H1 (cell line): Measurements from ENCODE around the gene RIPOR3. TPM values are rescaled to one million over a fixed set of nuclear protein-coding genes. Genes with fewer than 3 reads are reported as not detected.

Experiments used
- BCL11A ChIP-seq, 2 experiments: IDR thresholded peaks; one replicate each; pipeline ENCODE4 v1.6.1; 2011; ENCODE audit warnings: low read depth in 2 of 2, low read length in 2 of 2, mild to moderate bottlenecking in 2 of 2
- CTBP2 ChIP-seq: IDR thresholded peaks from 2 replicates; pipeline ENCODE4 v1.7.0; 2011; ENCODE audit warnings: borderline replicate concordance, mild to moderate bottlenecking, moderate library complexity, mixed read lengths, low read length; ENCODE audit not compliant: insufficient read depth, insufficient read length
- CTCF ChIP-seq, 3 experiments: IDR thresholded peaks; 1 replicate in 2 of 3; 2 replicates in 1 of 3; pipeline versions ENCODE4 v1.5.1 to v1.6.1; 2011; ENCODE audit warnings: low read length in 3 of 3, mild to moderate bottlenecking in 3 of 3, inconsistent platforms in 2 of 3, low read depth in 1 of 3, moderate library complexity in 1 of 3; ENCODE audit not compliant: insufficient read depth in 1 of 3; ENCODE audit errors: control extremely low read depth in 1 of 3
- SIN3A ChIP-seq, 2 experiments: IDR thresholded peaks in 1 of 2; conservative IDR thresholded peaks in 1 of 2; 2 replicates each; pipeline ENCODE4 v1.6.1; 2011 to 2012; ENCODE audit warnings: low read length in 2 of 2, improper control_type of control experiment in 1 of 2, low read depth in 1 of 2, mild to moderate bottlenecking in 1 of 2
- SIX5 ChIP-seq: IDR thresholded peaks from 2 replicates; pipeline ENCODE4 v1.6.1; 2011; ENCODE audit warnings: mild to moderate bottlenecking, low read depth, low read length
- TEAD4 ChIP-seq: IDR thresholded peaks from 2 replicates; pipeline ENCODE4 v1.6.1; 2012; ENCODE audit warnings: low read depth, low read length, inconsistent platforms, mixed read lengths
- polyA plus RNA-seq, 7 experiments: library from polyadenylated mRNA; depleted of rRNA in 3 of 7; stranded (reverse) in 5 of 7; unstranded in 2 of 7; fragments of >200 nt in 5 of 7; fragments of 200-250 nt in 2 of 7; gene quantifications; 1 replicate in 5 of 7; 2 replicates in 1 of 7; 4 replicates in 1 of 7; pipeline versions ENCODE4 v1.2.1 to v1.2.3, GENCODE V29; 2011 to 2013; ENCODE audit warnings: missing spikeins in 2 of 7, mixed read lengths in 2 of 7
- total RNA-seq: library from RNA; stranded (reverse); fragmentation: NEBNext Ultra II Directional; extraction: Animal tissue kit (Norgen Biotek cat#: 25700); gene quantifications from 2 replicates; pipeline ENCODE4 v1.2.1, GENCODE V29; 2021

Gene RIPOR3
- total and polyA plus RNA-seq, 2 of the 8 experiments (the other 6 are each of a cell fraction or from before 2014, with no cell fraction given) = 3.6 to 4.5 TPM

GRCh38 chr20:50658804-50659380 lies 32.5 kb downstream of the RIPOR3 start (continued):
- no peak for TF ChIP-seq CTCF (IDR thresholded peaks at IDR 0.05; ENCODE audit: control extremely low read depth in 1 of 3, insufficient read depth in 1 of 3, low read depth in 1 of 3, low read length in 3 of 3)
- no peak for TF ChIP-seq TEAD4
- no peak for TF ChIP-seq SIN3A (conservative IDR thresholded peaks at IDR 0.05 in 1 of 2, IDR thresholded peaks at IDR 0.05 in 1 of 2; ENCODE audit: low read depth in 1 of 2, low read length in 2 of 2)
- no peak for TF ChIP-seq CTBP2
- no peak for TF ChIP-seq BCL11A (IDR thresholded peaks at IDR 0.05; ENCODE audit: low read depth in 2 of 2, low read length in 2 of 2)
- TF ChIP-seq SIX5 = no peak
